ENCODE measurements around the gene C11orf86. TPM values are rescaled to one million over a fixed set of nuclear protein-coding genes. Genes with fewer than 3 reads are reported as not detected.

The C11orf86 gene
- total and polyA plus RNA-seq, 10 of the 15 experiments (the other 5 are each of a cell fraction or from before 2014, with no cell fraction given): not detected

DNA sequence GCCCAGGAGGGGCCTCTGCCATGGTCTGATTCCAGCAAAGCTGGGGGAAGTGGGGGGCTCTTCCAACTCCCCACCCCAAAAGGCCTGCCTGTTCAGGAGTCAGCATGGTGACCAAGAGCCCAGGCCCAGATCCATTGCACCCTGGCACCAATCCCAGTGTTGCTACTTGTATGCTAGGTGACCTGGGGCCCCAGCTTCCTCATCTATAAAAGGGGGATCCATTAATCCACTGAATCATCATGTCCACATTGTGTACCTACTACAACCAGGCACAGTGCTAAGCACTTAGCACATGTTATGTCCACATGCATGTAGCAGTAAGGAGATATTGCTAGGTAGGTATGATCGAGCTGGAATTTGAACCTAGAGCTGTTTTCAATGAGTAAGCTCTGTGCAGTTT, 49.9 kb downstream of the C11orf86 start:
- ChIA-PET SMC1A (ENCODE audit: uncharacterized antibody, unreplicated experiment) (no interaction called here), CTCF (interaction anchor here (0.6 to 1.5 kb wide), 2 partner anchors 30 to 143 kb away, joined by 4 read pairs; no protein-coding TSS in a partner anchor), POLR2A (no interaction called here), RAD21 (ENCODE audit: unreplicated experiment) (no interaction called here)
- Histone ChIP-seq H3K36me3 (ENCODE audit: control insufficient read depth in 2 of 2, insufficient read depth in 2 of 2, low read length in 1 of 2) (no peaks in the 10 kb centered on the region), H4K20me1 (ENCODE audit: control insufficient read depth, insufficient read depth) (no peaks in the 10 kb centered on the region), H3K9me3 (replicated peaks; ENCODE audit: control insufficient read depth, insufficient read depth, low read length) (no peaks in the 10 kb centered on the region; the same call in 2 of the 3 replicates), H3K27me3 (replicated peaks in 1 of 2; ENCODE audit: control insufficient read depth in 2 of 2, insufficient read depth in 2 of 2, low read length in 1 of 2) (peaks cover 0 to 8% of the 10 kb centered on the region in 2 experiments; a peak in 3 of 4 replicates), H3K27ac (ENCODE audit: control insufficient read depth, insufficient read depth) (no peak overlapping the region), H3K4me1 (ENCODE audit: control insufficient read depth, insufficient read depth, low read length) (peaks cover 42% of the 10 kb centered on the region), H2AFZ (ENCODE audit: control insufficient read depth, low read depth, low read length) (no peak overlapping the region), H3K4me2 (ENCODE audit: control insufficient read depth, insufficient read depth) (no peak overlapping the region; the same call in 1 of the 2 replicates), H3K9ac (ENCODE audit: control insufficient read depth, insufficient read depth, low read length) (no peak overlapping the region), H3K4me3 (no peak overlapping the region), H3K79me2 (ENCODE audit: control insufficient read depth, insufficient read depth, low read length) (no peaks in the 10 kb centered on the region)
- WGBS (ENCODE audit: insufficient coverage, insufficient replicate concordance, low lambda C conversion rate, missing lambda C conversion rate): 100% methylated on average over 1 of the region's 1 CpG
- no peak for TF ChIP-seq KAT2A (conservative IDR thresholded peaks at IDR 0.05; ENCODE audit: control insufficient read depth, low read depth, low read length)
- TF ChIP-seq KLF5 (IDR thresholded peaks at IDR 0.05; ENCODE audit: partially characterized antibody): no peak
- TF ChIP-seq, protein P1, sequence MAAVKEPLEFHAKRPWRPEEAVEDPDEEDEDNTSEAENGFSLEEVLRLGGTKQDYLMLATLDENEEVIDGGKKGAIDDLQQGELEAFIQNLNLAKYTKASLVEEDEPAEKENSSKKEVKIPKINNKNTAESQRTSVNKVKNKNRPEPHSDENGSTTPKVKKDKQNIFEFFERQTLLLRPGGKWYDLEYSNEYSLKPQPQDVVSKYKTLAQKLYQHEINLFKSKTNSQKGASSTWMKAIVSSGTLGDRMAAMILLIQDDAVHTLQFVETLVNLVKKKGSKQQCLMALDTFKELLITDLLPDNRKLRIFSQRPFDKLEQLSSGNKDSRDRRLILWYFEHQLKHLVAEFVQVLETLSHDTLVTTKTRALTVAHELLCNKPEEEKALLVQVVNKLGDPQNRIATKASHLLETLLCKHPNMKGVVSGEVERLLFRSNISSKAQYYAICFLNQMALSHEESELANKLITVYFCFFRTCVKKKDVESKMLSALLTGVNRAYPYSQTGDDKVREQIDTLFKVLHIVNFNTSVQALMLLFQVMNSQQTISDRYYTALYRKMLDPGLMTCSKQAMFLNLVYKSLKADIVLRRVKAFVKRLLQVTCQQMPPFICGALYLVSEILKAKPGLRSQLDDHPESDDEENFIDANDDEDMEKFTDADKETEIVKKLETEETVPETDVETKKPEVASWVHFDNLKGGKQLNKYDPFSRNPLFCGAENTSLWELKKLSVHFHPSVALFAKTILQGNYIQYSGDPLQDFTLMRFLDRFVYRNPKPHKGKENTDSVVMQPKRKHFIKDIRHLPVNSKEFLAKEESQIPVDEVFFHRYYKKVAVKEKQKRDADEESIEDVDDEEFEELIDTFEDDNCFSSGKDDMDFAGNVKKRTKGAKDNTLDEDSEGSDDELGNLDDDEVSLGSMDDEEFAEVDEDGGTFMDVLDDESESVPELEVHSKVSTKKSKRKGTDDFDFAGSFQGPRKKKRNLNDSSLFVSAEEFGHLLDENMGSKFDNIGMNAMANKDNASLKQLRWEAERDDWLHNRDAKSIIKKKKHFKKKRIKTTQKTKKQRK (IDR thresholded peaks at IDR 0.05; ENCODE audit: low read depth, low read length): no peak
- no peak for TF ChIP-seq NFXL1 (IDR thresholded peaks at IDR 0.05; ENCODE audit: borderline replicate concordance)
- TF ChIP-seq ZSCAN29 (IDR thresholded peaks at IDR 0.05): no peak
- TF ChIP-seq USF1 (IDR thresholded peaks at IDR 0.05; ENCODE audit: borderline replicate concordance, extremely low read length, insufficient read depth, low read depth, low read length): no peak
- TF ChIP-seq PML (IDR thresholded peaks at IDR 0.05; ENCODE audit: low read length): no peak
- TF ChIP-seq IKZF2 (IDR thresholded peaks at IDR 0.05): no peak
- TF ChIP-seq RFX5 (IDR thresholded peaks at IDR 0.05; ENCODE audit: low read depth, low read length): no peak
- no peak for TF ChIP-seq CBFB (IDR thresholded peaks at IDR 0.05; ENCODE audit: low read depth)
- no peak for TF ChIP-seq BCL11A (IDR thresholded peaks at IDR 0.05; ENCODE audit: low read depth, low read length)
- in situ Hi-C loops (cut with MboI) (no loop called here), intact Hi-C loops (cut with micrococcal nuclease; ENCODE audit: unreplicated experiment) (no loop called here)
- ATAC-seq (no peak), FAIRE-seq (no peak), DNase-seq (ENCODE audit: low read depth, low spot score) (no peak)
- BruUV-seq (replicated peaks): no TSS peak
